Metanephros (tissue), 2 donors: Measurements from ENCODE around the gene SIT1. TPM values are rescaled to one million over a fixed set of nuclear protein-coding genes. Genes with fewer than 3 reads are reported as not detected.

Source experiments
- small RNA-seq: library from RNA; depleted of rRNA; stranded (forward); fragments of <200 nt; gene quantifications from one replicate; pipeline ENCODE3, GENCODE V24; 2014; ENCODE audit warnings: low replicate concordance
- total RNA-seq: library from RNA; depleted of rRNA; stranded (reverse); fragments of >200 nt; gene quantifications from one replicate; pipeline ENCODE4 v1.2.3, GENCODE V29; 2014

Gene SIT1, protein sequence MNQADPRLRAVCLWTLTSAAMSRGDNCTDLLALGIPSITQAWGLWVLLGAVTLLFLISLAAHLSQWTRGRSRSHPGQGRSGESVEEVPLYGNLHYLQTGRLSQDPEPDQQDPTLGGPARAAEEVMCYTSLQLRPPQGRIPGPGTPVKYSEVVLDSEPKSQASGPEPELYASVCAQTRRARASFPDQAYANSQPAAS
- total RNA-seq = 0.41 TPM

GRCh38 chr9:35650341-35651158 is at the start of gene SIT1:
Gene SIT1, minus strand, starts transcription at chr9:35650931. Its CDS starts 78 bp downstream, at chr9:35650853.

GRCh38 chr9:35689542-35690293 is 39.0 kb upstream of the SIT1 start, which contains the start of gene TPM2:
Gene TPM2, minus strand, starts transcription at chr9:35689925. Its CDS starts 108 bp downstream, at chr9:35689817.

DNA sequence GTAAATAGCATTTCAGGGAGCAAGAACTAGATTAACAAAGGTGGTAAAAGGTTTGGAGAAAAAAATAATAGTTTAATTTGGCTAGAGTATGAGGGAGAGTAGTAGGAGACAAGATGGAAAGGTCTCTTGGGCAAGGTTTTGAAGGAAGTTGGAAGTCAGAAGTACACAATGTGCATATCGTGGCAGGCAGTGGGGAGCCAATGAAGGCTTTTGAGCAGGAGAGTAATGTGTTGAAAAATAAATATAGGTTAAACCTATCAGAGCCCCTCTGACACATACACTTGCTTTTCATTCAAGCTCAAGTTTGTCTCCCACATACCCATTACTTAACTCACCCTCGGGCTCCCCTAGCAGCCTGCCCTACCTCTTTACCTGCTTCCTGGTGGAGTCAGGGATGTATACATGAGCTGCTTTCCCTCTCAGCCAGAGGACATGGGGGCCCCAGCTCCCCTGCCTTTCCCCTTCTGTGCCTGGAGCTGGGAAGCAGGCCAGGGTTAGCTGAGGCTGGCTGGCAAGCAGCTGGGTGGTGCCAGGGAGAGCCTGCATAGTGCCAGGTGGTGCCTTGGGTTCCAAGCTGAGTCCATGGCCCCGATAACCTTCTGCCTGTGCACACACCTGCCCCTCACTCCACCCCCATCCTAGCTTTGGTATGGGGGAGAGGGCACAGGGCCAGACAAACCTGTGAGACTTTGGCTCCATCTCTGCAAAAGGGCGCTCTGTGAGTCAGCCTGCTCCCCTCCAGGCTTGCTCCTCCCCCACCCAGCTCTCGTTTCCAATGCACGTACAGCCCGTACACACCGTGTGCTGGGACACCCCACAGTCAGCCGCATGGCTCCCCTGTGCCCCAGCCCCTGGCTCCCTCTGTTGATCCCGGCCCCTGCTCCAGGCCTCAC is 22.6 kb upstream of the SIT1 start, which contains the start of gene CA9:
TSS of gene CA9 (plus strand) at position 797 of the 893 bp plus-strand sequence. CDS start at position 829, 32 bp downstream.

GRCh38 chr9:35664531-35665470 is 14.1 kb upstream of the SIT1 start, which contains the start of gene ARHGEF39:
Gene ARHGEF39, minus strand, starts transcription at chr9:35665195. Its CDS starts 26 bp downstream, at chr9:35665169.

DNA sequence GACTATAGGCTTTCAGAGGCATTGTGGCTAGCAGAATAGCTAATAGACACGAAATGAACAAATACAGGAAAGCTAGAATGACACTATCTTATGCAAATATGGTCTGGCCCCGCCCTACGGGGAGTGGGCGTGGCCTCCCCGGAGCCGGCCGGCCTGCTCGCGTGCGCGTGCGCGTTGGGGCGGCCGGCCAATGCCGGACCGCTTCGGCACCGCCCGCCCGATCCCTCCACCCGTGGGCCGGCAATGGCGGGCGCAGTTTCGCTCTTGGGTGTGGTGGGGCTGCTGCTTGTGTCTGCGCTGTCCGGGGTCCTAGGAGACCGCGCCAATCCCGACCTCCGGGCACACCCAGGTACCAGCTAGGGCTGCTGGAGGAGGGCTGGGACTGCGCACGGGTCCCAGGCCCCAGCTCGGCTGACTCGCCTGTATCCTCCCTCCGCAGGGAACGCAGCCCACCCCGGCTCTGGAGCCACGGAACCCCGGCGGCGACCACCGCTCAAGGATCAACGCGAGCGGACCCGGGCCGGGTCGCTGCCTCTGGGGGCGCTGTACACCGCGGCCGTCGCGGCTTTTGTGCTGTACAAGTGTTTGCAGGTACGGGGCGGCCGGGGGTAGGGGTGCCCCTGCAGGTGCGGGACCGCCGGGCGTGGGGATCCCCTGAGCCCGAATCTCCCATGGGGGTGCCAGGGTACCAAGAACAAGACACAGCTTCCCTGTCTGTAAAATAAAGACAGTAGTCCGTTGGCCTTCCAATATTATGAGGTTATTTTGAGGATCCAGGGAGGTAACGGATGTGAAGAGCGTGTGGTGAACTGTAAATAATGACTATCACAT is 7.6 kb upstream of the SIT1 start, which contains the start of gene CCDC107:
TSS of gene CCDC107 (plus strand) at position 156 of the 831 bp plus-strand sequence. CDS start at position 244, 88 bp downstream.

DNA sequence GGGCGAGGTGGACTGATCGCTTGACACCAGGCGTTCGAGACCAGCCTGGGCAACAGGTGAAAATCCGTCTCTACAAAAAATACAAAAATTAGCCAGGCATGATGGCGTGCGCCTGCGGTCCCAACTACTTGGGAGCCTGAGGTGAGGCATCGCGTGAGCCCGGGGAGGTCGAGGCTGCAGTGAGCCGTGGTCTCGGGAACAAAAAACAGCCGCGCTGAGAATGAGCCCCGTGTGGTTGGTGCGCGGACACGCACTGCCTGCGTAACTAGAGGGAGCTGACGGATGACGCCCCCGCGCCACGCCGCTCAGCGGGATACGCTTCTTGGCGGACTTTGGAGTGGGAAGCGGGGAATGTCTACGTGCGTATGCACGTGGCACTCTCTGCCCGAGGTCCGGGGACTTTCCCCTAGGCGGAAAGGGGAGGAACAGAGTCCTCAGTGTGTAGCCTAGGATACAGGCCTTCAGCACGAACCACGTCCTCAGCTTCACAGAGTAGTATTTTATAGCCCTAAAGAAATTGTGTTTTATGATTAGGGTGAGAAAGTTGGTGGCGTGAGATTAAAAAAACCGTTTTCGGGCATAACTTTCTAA is 6.9 kb upstream of the SIT1 start, which contains the start of gene RMRP:
TSS of gene RMRP (minus strand) at position 474 of the 591 bp plus-strand sequence.

GRCh38 chr9:35618325-35618727 is 32.4 kb downstream of the SIT1 start, which contains the start of gene CD72:
Gene CD72, minus strand, starts transcription at chr9:35618413. Its CDS starts 110 bp downstream, at chr9:35618303.

DNA sequence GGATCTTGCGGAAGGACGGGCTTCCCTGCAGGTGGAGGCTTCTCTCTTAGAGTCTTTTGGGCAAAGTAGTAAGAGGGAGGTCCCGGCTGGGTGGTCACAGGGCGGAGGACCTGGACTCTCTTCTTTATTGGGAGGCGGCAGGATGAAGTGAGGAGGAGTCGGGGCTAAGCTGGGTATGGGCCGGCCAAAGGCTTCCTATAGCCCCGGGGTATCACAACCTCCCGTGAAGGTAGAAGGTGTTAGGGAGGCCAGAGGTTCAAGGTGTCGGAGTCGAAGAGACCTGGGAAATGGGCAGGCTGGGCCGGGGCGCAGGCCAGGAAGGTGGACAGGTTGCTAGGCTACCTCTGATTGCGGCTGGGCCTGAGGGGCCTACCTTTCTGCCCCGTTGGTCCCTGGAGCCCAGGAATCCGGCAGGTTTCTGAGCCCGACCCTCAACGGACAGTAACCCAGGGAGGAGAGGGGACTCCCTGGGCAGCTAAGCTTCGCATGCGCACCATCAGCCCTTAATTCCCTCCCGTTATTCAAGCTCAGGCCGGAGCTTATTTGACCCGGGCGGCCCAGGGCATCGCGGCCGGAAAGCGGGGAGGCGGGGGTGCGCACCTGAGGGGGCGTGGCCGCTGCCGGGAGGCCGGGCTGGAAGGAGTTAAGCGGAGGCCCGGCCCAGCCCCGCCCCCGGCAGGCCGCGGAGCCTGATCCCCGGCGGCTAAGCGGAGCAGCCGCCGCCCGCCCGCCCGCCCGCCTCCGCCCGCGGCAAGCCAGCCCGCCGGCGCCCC is 46.0 kb downstream of the SIT1 start, which contains the start of gene TESK1:
TSS of gene TESK1 (plus strand) at position 685 of the 773 bp plus-strand sequence. CDS start 358 bp downstream, outside the sequence.

Small RNA genes lying within 50 kb of the gene (small RNA-seq; reads per million reads assigned to genes)
- gene MIR4667 (not detected), gene RMRP (not detected), gene RN7SL22P (not detected)

Other genes with a start within 250 kb of the SIT1 start
- gene RUSC2, start 160.8 kb downstream of the SIT1 start, total RNA-seq = 30.4 TPM
- gene TESK1, start 45.7 kb downstream of the SIT1 start, total RNA-seq = 16.7 TPM
- 3.3 TPM for gene CD72, start 32.5 kb downstream of the SIT1 start, total RNA-seq
- gene RMRP, start 7.1 kb upstream of the SIT1 start, total RNA-seq = 36,863 TPM
- gene CCDC107, start 7.4 kb upstream of the SIT1 start, total RNA-seq = 18.1 TPM
- gene ARHGEF39, start 14.3 kb upstream of the SIT1 start, total RNA-seq = 2.9 TPM
- gene CA9, start 23.0 kb upstream of the SIT1 start, total RNA-seq = 0.70 TPM
- gene TPM2, start 39.0 kb upstream of the SIT1 start, total RNA-seq = 665 TPM
- 254 TPM for gene TLN1, start 81.3 kb upstream of the SIT1 start, total RNA-seq
- gene CREB3, start 81.7 kb upstream of the SIT1 start, total RNA-seq = 25.6 TPM
- gene GBA2, start 98.3 kb upstream of the SIT1 start, total RNA-seq = 56.9 TPM
- gene RGP1, start 98.4 kb upstream of the SIT1 start, total RNA-seq = 17.8 TPM
- gene MSMP, start 103.3 kb upstream of the SIT1 start, total RNA-seq = not detected
- gene NPR2, start 140.7 kb upstream of the SIT1 start, total RNA-seq = 15.1 TPM
- gene SPAG8, start 161.3 kb upstream of the SIT1 start, total RNA-seq = 2.6 TPM
- 28.6 TPM for gene HINT2, start 164.1 kb upstream of the SIT1 start, total RNA-seq
- gene FAM221B, start 177.8 kb upstream of the SIT1 start, total RNA-seq = not detected
- 18.6 TPM for gene TMEM8B, start 178.3 kb upstream of the SIT1 start, total RNA-seq
- gene OR13J1, start 219.5 kb upstream of the SIT1 start, total RNA-seq = not detected